ENCODE measurements around the gene NCOR2. TPM values are rescaled to one million over a fixed set of nuclear protein-coding genes. Genes with fewer than 3 reads are reported as not detected.

Gene NCOR2
- total RNA-seq, 2 donors from 2014 or later: 125 to 142 TPM

- peak overlapping the region; percentile 58 for H3K27ac Mint-ChIP-seq
- no peaks in the 10 kb centered on the region for H3K36me3 Mint-ChIP-seq (ENCODE audit: insufficient read depth in 2 of 2)
Measured at GRCh38 chr12:124524231-124524925, 43.0 kb downstream of the NCOR2 start.

DNA sequence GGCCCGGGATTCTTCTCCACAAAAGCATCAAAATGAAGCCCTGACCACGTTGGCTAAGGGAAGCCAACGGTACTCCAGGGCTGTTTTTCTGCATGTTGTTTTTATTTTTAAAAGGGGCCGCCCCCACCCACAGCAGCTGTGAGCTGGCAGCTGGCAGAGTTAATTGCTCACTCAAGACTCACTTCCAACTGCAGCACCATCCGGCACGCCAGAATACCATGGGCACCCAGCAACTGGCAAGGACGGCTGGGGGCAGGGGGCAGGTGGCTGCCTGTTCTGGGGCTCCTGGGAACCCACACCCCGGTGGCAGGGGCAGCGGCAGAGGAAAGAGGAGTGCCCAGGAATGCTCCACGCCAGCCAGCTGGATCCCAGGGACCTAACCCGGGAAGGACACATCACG is 44.3 kb downstream of the NCOR2 start:
- Mint-ChIP-seq H3K36me3 (ENCODE audit: insufficient read depth in 2 of 2) (peaks cover 0 to 1% of the 10 kb centered on the region in 2 donors), H3K4me1 (ENCODE audit: low read depth) (peaks cover 58% of the 10 kb centered on the region), H3K9me3 (no peaks in the 10 kb centered on the region), H3K27me3 (ENCODE audit: low read depth) (no peaks in the 10 kb centered on the region), H3K4me3 (peak overlapping the region in 1 of 2 donors; percentile 29), H3K27ac (no peak overlapping the region)
- ATAC-seq (replicated peaks in 1 of 2) (peak; percentile 17 to 57), DNase-seq (peak in 1 of 2 donors; percentile 25)

More at GRCh38 chr12:124524231-124524925, 43.0 kb downstream of the NCOR2 start:
- Mint-ChIP-seq H3K9me3 (no peaks in the 10 kb centered on the region), H3K27me3 (ENCODE audit: low read depth) (no peaks in the 10 kb centered on the region), H3K4me3 (no peak overlapping the region), H3K4me1 (ENCODE audit: low read depth) (peaks cover 60% of the 10 kb centered on the region)
- DNase-seq (no peak), ATAC-seq (replicated peaks in 1 of 2) (no peak)

GRCh38 chr12:124520907-124521306 is 46.5 kb downstream of the NCOR2 start:
- no peaks in the 10 kb centered on the region for H3K27me3 Mint-ChIP-seq (ENCODE audit: low read depth)
- peaks cover 55% of the 10 kb centered on the region for H3K4me1 Mint-ChIP-seq (ENCODE audit: low read depth)
- H3K4me3 Mint-ChIP-seq: no peak overlapping the region
- peaks cover 0 to 3% of the 10 kb centered on the region in 2 donors for H3K36me3 Mint-ChIP-seq (ENCODE audit: insufficient read depth in 2 of 2)
- no peak for ATAC-seq (replicated peaks in 1 of 2)
- H3K27ac Mint-ChIP-seq: no peak overlapping the region
- no peaks in the 10 kb centered on the region for H3K9me3 Mint-ChIP-seq
- DNase-seq: no peak

DNA sequence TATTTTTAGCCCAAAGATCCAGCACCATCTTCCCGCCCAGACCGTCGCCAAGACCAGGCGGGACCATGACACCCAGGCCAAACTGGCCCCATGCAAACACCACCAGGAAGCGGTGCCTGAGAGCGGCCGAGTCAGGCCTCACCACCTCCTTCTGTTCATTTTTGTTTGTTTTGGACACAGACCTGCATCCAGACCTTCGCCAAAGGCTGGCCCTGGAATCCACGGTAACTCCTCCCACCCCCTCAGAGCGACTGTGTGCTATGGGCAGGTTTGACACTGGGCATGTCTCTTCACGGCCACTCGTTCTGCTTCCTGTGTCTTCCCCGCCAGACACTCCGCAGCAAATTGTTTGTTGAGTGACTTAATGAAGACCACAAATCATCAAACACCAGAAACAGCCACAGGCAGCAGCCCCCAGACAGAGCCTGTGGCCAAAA is 47.1 kb downstream of the NCOR2 start:
- H3K36me3 Mint-ChIP-seq (ENCODE audit: insufficient read depth in 2 of 2): peaks cover 3 to 4% of the 10 kb centered on the region in 2 donors
- peaks cover 55% of the 10 kb centered on the region for H3K4me1 Mint-ChIP-seq (ENCODE audit: low read depth)
- H3K9me3 Mint-ChIP-seq: no peaks in the 10 kb centered on the region
- no peak for DNase-seq
- ATAC-seq (replicated peaks in 1 of 2): no peak
- H3K27me3 Mint-ChIP-seq (ENCODE audit: low read depth): no peaks in the 10 kb centered on the region
- H3K4me3 Mint-ChIP-seq: no peak overlapping the region
- no peak overlapping the region for H3K27ac Mint-ChIP-seq

DNA sequence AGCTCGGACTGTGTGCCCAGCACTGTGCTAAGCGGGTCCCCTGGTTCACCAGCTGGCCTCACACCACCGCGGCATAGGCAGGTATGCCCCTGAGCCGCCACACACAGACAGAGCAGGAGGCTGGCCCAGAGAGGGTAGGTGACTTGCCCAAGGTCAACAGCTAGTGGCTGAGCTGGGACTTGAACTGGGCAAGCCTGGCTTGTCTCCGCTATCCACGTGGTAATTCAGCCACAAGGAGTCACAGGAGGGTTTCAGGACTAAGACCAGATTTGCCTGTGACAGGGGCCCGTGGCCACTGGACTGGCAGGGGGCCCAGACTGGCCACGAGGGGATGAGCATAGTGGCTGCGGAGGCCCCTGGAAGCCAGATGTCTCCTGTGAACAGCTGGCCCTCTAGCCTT is 47.7 kb downstream of the NCOR2 start:
- no peak for ATAC-seq (replicated peaks in 1 of 2)

DNA sequence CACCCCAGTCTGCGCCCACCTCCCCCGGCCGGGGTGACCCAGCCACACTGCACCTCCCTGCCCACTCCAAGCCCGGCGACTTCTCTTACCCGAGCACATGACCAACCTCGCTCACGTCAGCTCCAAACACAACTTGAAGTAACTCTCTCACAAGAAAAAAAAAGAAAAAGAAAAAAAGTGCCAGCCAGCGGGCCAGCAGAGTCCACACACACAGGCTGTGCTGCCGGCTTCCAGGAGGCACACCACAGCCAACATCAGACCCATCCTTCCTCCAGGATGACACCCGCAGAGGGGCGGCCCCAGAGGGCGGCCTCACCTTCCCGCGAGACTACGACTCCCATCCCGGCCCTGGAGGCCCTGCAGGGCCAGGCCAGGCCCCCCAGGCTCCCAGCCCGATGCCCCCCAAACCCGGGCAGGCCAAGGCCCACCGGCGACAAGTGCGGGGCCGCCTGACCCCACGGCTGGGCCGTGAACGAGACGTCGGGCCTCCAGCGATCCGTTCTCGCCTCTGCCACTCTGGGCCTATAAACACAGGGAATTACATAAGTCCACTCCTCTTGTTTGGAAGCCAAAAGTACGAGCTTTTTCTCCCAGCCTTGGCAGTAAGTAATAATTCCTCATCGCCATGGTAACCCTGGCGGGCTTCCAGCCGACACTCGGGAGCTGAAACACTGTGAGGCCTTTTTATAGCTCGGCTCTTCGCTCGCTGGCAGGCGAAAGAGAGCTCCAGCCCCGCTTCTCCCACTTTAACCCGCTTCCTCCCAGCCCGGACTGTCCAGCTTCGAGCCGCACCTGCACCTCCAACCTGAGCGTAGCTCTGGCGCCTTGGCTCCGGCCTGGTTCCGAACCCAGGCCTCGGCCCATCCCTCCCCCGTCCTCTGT is 49.1 kb downstream of the NCOR2 start:
- Mint-ChIP-seq H3K9me3 (no peaks in the 10 kb centered on the region), H3K27me3 (ENCODE audit: low read depth) (no peaks in the 10 kb centered on the region), H3K36me3 (ENCODE audit: insufficient read depth in 2 of 2) (peaks cover 3 to 4% of the 10 kb centered on the region in 2 donors), H3K27ac (no peak overlapping the region), H3K4me1 (ENCODE audit: low read depth) (peaks cover 37% of the 10 kb centered on the region), H3K4me3 (no peak overlapping the region)
- DNase-seq: no peak
- ATAC-seq (replicated peaks in 1 of 2): no peak

More for the DNA sequence above, 47.7 kb downstream of the NCOR2 start:
- H3K27me3 Mint-ChIP-seq (ENCODE audit: low read depth): no peaks in the 10 kb centered on the region
- H3K36me3 Mint-ChIP-seq (ENCODE audit: insufficient read depth in 2 of 2): peaks cover 3 to 4% of the 10 kb centered on the region in 2 donors
- no peak overlapping the region for H3K4me3 Mint-ChIP-seq
- H3K9me3 Mint-ChIP-seq: no peaks in the 10 kb centered on the region
- DNase-seq: no peak
- peaks cover 52% of the 10 kb centered on the region for H3K4me1 Mint-ChIP-seq (ENCODE audit: low read depth)
- H3K27ac Mint-ChIP-seq: no peak overlapping the region

Measured in activated T-cell treated with anti-CD3 and anti-CD28 coated beads, Interleukin-2, amount 50 U/mL, for 72 hours (primary cell).